Subcutaneous abdominal adipose tissue (tissue), 5 donors: ENCODE results near the gene NSRP1.
"Not testable (repeated sequence)": the region's sequence is repeated elsewhere in the genome, so short reads cannot be mapped to it uniquely, and the experiment has no call there.

ENCODE experiments used
- H3K27ac ChIP-seq: one replicate; pipeline ENCODE4 v1.7.0; 2013; ENCODE audit warnings: low read depth, mild to moderate bottlenecking, inconsistent platforms, low read length, moderate library complexity
- H3K27me3 ChIP-seq, 5 donors: one replicate each; pipeline ENCODE4 v1.7.0; 2013; ENCODE audit warnings: low read length in 5 of 5, inconsistent platforms in 1 of 5; ENCODE audit not compliant: control insufficient read depth in 5 of 5, insufficient read depth in 4 of 5
- H3K36me3 ChIP-seq, 5 donors: one replicate each; pipeline ENCODE4 v1.7.0; 2013; ENCODE audit warnings: low read length in 5 of 5; ENCODE audit not compliant: control insufficient read depth in 5 of 5, insufficient read depth in 5 of 5
- H3K4me1 ChIP-seq, 5 donors: one replicate each; pipeline ENCODE4 v1.7.0; 2013; ENCODE audit warnings: low read length in 5 of 5, mild to moderate bottlenecking in 3 of 5, moderate library complexity in 1 of 5; ENCODE audit not compliant: control insufficient read depth in 5 of 5, insufficient read depth in 5 of 5
- H3K4me3 ChIP-seq, 5 donors: one replicate each; pipeline ENCODE4 v1.7.0; 2013; ENCODE audit warnings: low read length in 5 of 5, low read depth in 1 of 5
- H3K9ac ChIP-seq, 5 donors: one replicate each; pipeline ENCODE4 v1.7.0; 2013; ENCODE audit warnings: low read length in 5 of 5, mild to moderate bottlenecking in 4 of 5, moderate library complexity in 3 of 5
- H3K9me3 ChIP-seq, 5 donors: one replicate each; pipeline ENCODE4 v1.7.0; 2013; ENCODE audit warnings: low read length in 5 of 5; ENCODE audit not compliant: control insufficient read depth in 5 of 5
- donor health status: healthy.
- donor health status: healthy.
- donor health status: healthy.
- donor health status: healthy.
- donor health status: healthy.

NSRP1 gene

DNA sequence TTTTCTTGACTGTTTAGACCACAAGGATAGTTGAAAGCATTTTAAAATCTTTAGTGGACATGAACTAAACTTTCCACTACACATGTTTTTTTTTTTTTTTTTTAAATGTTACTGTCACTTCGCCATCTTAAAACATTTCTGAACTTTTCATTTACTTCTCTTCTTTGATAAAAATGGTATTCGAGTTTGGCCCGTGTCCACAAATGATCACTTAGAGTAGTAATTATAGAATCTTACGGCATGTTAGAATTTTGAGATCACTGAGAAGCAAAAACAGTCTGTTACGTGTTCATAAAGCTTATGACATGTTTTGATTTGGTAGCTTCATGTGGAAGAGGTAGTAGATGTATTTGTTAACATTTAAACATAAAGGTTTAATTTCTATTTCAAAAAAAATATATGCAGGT lies 1.1 kb downstream of the NSRP1 start:
- H3K4me1 ChIP-seq, result peaks cover 2 to 16% (median 10%) of the 10 kb centered on the region in 5 donors
- H3K9ac ChIP-seq, result peak overlapping the region; percentile 93 to 99 (median 97)
- H3K27ac ChIP-seq, result peak overlapping the region; percentile 100

GRCh38 chr17:30118635-30119034 lies 2.0 kb downstream of the NSRP1 start:
- H3K9ac ChIP-seq, H3K27me3 ChIP-seq: not testable (repeated sequence)
- peaks cover 2 to 16% (median 10%) of the 10 kb centered on the region in 5 donors for H3K4me1 ChIP-seq

More for the DNA sequence above, 1.1 kb downstream of the NSRP1 start:
- H3K27me3 ChIP-seq, result no peaks in the 10 kb centered on the region
- no peaks in the 10 kb centered on the region for H3K9me3 ChIP-seq
- H3K36me3 ChIP-seq, result peaks cover 0 to 6% (median 3%) of the 10 kb centered on the region in 5 donors
- peak overlapping the region; percentile 89 to 98 (median 94) for H3K4me3 ChIP-seq

DNA sequence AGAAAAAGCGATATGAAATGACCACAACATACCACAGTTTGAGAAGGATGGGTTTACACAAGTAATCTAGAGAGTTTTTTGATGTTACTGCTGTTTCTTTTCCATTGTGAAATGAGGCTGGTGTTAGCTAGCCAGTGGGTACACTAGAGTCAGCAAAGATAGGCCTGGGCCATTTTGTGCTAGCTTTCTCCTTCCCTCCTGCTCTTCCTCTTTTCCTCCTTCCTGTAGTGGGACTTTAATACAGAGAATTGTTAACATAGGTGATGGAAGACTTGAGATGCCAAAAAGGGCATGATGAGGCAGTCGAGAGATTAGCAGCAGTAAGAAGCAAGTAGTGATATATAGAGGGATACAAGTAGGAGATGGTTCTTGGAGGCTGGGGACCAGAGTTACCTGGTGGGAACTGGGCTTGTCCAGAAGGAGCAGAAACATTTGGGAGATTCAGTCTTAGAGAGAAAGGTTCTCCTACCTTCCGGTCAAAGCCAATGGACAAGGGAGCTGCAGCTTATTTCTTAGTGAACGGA lies 7.7 kb downstream of the NSRP1 start:
- Histone ChIP-seq H3K27me3 (no peaks in the 10 kb centered on the region), H3K9ac (peak overlapping the region in 1 of 5 donors; percentile 40), H3K36me3 (peaks cover 6 to 17% (median 14%) of the 10 kb centered on the region in 5 donors), H3K4me3 (no peak overlapping the region), H3K4me1 (peaks cover 0 to 4% (median 0%) of the 10 kb centered on the region in 5 donors), H3K9me3 (no peaks in the 10 kb centered on the region), H3K27ac (no peak overlapping the region)

More at GRCh38 chr17:30118635-30119034, 2.0 kb downstream of the NSRP1 start:
- not testable (repeated sequence) for H3K9me3 ChIP-seq, H3K27ac ChIP-seq, H3K4me3 ChIP-seq, H3K36me3 ChIP-seq

GRCh38 chr17:30130121-30130520 lies 13.5 kb downstream of the NSRP1 start:
- H3K36me3 ChIP-seq, result peaks cover 9 to 29% (median 13%) of the 10 kb centered on the region in 5 donors
- no peak overlapping the region for H3K9ac ChIP-seq
- no peaks in the 10 kb centered on the region for H3K9me3 ChIP-seq
- peaks cover 0 to 7% (median 2%) of the 10 kb centered on the region in 5 donors for H3K4me1 ChIP-seq
- no peaks in the 10 kb centered on the region for H3K27me3 ChIP-seq
- H3K27ac ChIP-seq, result no peak overlapping the region
- no peak overlapping the region for H3K4me3 ChIP-seq

GRCh38 chr17:30132615-30133014 lies 16.0 kb downstream of the NSRP1 start:
- peaks cover 8 to 33% (median 15%) of the 10 kb centered on the region in 5 donors for H3K36me3 ChIP-seq
- no peak overlapping the region for H3K9ac ChIP-seq
- H3K9me3 ChIP-seq, result no peaks in the 10 kb centered on the region
- H3K27ac ChIP-seq, result no peak overlapping the region
- no peaks in the 10 kb centered on the region for H3K27me3 ChIP-seq
- peaks cover 0 to 7% (median 0%) of the 10 kb centered on the region in 5 donors for H3K4me1 ChIP-seq
- no peak overlapping the region for H3K4me3 ChIP-seq

DNA sequence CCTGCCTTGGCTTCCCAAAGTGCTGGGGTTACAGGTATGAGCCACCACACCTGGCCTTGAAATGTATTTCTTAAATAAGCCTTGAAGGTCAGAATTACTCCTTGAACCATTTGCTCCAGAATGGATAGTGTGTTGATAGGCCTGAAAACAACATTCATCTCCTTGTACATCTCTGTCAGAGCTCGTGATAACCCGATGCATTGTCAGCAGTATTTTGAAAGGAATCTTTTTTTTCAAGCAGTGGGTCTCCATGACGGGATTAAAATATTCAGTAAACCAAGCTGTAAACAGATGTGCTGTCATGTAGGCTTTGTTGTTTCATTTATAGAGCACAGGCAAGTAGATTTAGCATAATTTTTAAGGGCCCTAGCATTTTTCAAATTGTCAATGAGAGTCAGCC lies 16.6 kb downstream of the NSRP1 start:
- Histone ChIP-seq H3K9me3 (no peaks in the 10 kb centered on the region), H3K4me3 (no peak overlapping the region)

DNA sequence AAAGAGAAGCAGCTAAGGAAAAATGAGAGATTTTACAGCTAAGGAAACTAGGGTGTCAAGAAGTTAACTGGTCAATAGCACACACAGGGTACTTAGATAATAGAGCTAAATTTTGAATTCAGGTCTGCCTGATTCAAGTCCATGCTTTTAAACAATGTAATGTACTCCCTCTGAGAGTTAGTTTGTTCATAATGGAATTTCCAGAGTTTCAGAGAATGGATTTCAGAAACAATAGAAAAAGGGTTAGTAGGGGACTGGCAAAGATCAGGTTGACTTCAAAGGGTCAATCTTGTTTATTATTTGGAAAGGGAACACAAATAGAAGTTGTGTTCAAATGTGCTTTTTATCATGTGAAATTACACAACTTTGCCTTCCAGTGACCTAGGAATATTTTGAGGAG lies 17.9 kb downstream of the NSRP1 start:
- peaks cover 5 to 30% (median 15%) of the 10 kb centered on the region in 5 donors for H3K36me3 ChIP-seq
- H3K9me3 ChIP-seq, result no peaks in the 10 kb centered on the region
- peaks cover 0 to 7% (median 0%) of the 10 kb centered on the region in 5 donors for H3K4me1 ChIP-seq
- no peak overlapping the region for H3K4me3 ChIP-seq
- no peaks in the 10 kb centered on the region for H3K27me3 ChIP-seq
- H3K27ac ChIP-seq, result no peak overlapping the region
- no peak overlapping the region for H3K9ac ChIP-seq

More for the DNA sequence above, 16.6 kb downstream of the NSRP1 start:
- Histone ChIP-seq H3K36me3 (peaks cover 5 to 30% (median 15%) of the 10 kb centered on the region in 5 donors), H3K27me3 (no peaks in the 10 kb centered on the region), H3K9ac (peak overlapping the region in 1 of 5 donors; percentile 21), H3K27ac (no peak overlapping the region), H3K4me1 (peaks cover 0 to 7% (median 0%) of the 10 kb centered on the region in 5 donors)

DNA sequence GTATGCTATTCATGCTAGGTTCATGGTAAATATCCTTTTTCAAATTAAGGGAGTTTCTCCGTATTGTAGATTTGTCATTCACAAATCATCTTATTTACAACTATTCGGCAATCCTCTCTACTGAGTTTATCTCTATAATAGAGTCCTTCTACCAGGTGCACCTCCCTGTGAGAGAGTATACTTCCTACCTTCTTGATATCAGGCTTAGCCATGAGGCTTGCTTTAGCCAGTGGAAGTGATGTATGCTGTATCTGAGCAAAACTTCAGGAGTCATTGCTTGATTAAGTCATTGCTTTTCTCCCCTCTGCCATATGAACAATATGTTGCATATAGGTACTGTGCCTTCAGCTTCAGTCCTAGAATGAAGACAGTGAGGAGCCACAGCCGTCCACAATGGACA lies 20.5 kb downstream of the NSRP1 start:
- no peaks in the 10 kb centered on the region for H3K27me3 ChIP-seq
- H3K9me3 ChIP-seq, result no peaks in the 10 kb centered on the region
- no peak overlapping the region for H3K9ac ChIP-seq
- no peak overlapping the region for H3K4me3 ChIP-seq
- H3K36me3 ChIP-seq, result peaks cover 3 to 25% (median 11%) of the 10 kb centered on the region in 5 donors
- H3K4me1 ChIP-seq, result peaks cover 0 to 7% (median 0%) of the 10 kb centered on the region in 5 donors
- H3K27ac ChIP-seq, result no peak overlapping the region

DNA sequence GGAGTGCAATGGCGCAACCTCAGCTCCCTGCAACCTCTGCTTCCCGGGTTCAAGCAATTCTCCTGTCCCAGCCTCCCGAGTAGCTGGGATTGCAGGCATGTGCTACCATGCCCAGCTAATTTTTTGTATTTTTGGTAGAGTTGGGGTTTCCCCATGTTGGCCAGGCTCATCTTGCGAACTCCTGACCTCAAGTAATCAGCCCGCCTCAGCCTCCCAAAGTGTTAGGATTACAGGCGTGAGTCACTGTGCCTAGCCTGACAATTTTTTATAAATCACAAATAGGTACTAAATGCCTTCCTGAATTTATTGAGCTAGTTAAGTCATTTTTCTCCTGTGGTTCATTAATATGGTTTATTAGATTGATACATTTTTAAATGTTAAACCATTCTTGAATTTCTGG lies 31.2 kb downstream of the NSRP1 start:
- H3K9me3 ChIP-seq, H3K27me3 ChIP-seq, H3K9ac ChIP-seq, H3K4me1 ChIP-seq, H3K4me3 ChIP-seq, H3K27ac ChIP-seq, H3K36me3 ChIP-seq: not testable (repeated sequence)

DNA sequence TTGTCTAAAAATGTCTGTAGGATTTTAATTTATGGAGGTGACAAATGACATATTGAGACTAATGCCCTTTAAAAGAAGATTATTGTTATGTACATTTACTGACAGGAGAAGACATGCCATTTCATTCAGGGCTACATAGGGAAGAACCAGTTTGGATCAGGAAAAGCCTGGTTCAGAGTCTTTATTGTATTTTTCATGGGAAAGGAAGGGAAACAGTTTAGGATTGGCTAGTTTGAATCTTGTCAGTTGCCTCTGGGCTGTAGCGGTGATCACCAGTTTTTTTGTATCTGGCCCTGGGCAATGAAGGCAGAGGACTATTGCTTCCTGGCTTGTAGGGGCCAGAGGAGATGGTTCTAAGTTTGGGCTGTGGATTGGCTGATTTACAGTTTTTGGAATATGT lies 31.8 kb downstream of the NSRP1 start:
- Histone ChIP-seq H3K27me3 (no peaks in the 10 kb centered on the region), H3K27ac (no peak overlapping the region), H3K4me1 (no peaks in the 10 kb centered on the region), H3K36me3 (peaks cover 0 to 2% (median 0%) of the 10 kb centered on the region in 5 donors), H3K9me3 (no peaks in the 10 kb centered on the region), H3K4me3 (no peak overlapping the region), H3K9ac (no peak overlapping the region)
